Trophoblast cell (in vitro differentiated cells and primary cell): ENCODE data around the gene MYEF2.

Experiments used
- DNase-seq, 2 donors: peaks; one replicate each; pipeline ENCODE4 v3.0.0-alpha.2; 2016
- H2AFZ ChIP-seq: 2 replicates; pipeline ENCODE4 v1.6.1; 2013; ENCODE audit warnings: low read length, moderate library complexity, mild to moderate bottlenecking; ENCODE audit not compliant: insufficient read depth, poor library complexity
- H2AK5ac ChIP-seq: 2 replicates; pipeline ENCODE4 v1.6.1; 2013; ENCODE audit warnings: mild to moderate bottlenecking, low read length
- H2BK120ac ChIP-seq: 2 replicates; pipeline ENCODE4 v1.6.1; 2013; ENCODE audit warnings: low read length, mild to moderate bottlenecking, moderate library complexity; ENCODE audit not compliant: insufficient read depth, poor library complexity
- H2BK12ac ChIP-seq: 2 replicates; pipeline ENCODE4 v1.6.1; 2013; ENCODE audit warnings: mild to moderate bottlenecking, low read length, moderate library complexity
- H2BK5ac ChIP-seq: 2 replicates; pipeline ENCODE4 v1.6.1; 2013; ENCODE audit warnings: low read length, low read depth, moderate library complexity, mild to moderate bottlenecking; ENCODE audit not compliant: poor library complexity
- H3K14ac ChIP-seq: 2 replicates; pipeline ENCODE4 v1.6.1; 2013; ENCODE audit warnings: mild to moderate bottlenecking, low read length
- H3K18ac ChIP-seq: 2 replicates; pipeline ENCODE4 v1.6.1; 2013; ENCODE audit warnings: mild to moderate bottlenecking, low read length
- H3K23ac ChIP-seq: 2 replicates; pipeline ENCODE4 v1.6.1; 2013; ENCODE audit warnings: low read length
- H3K27ac ChIP-seq: 2 replicates; pipeline ENCODE4 v1.5.1; 2013; ENCODE audit warnings: low read depth, mild to moderate bottlenecking, inconsistent platforms, low read length, moderate library complexity
- H3K27me3 ChIP-seq: 2 replicates; pipeline ENCODE4 v1.6.1; 2013; ENCODE audit warnings: inconsistent platforms, mild to moderate bottlenecking, low read length, moderate library complexity; ENCODE audit not compliant: insufficient read depth
- H3K36me3 ChIP-seq, 2 experiments: 1 replicate in 1 of 2; 2 replicates in 1 of 2; pipeline ENCODE4 v1.6.1; 2013; ENCODE audit warnings: low read length in 2 of 2, mild to moderate bottlenecking in 2 of 2, moderate library complexity in 1 of 2; ENCODE audit not compliant: insufficient read depth in 2 of 2, control insufficient read depth in 1 of 2
- H3K4ac ChIP-seq: 2 replicates; pipeline ENCODE4 v1.6.1; 2013; ENCODE audit warnings: low read depth, mild to moderate bottlenecking, low read length, moderate library complexity
- H3K4me1 ChIP-seq, 2 experiments: 1 replicate in 1 of 2; 2 replicates in 1 of 2; pipeline ENCODE4 v1.6.1; 2013; ENCODE audit warnings: low read length in 2 of 2, mild to moderate bottlenecking in 2 of 2, moderate library complexity in 1 of 2; ENCODE audit not compliant: insufficient read depth in 2 of 2, control insufficient read depth in 1 of 2
- H3K4me2 ChIP-seq: 2 replicates; pipeline ENCODE4 v1.6.1; 2013; ENCODE audit warnings: inconsistent platforms, mild to moderate bottlenecking, low read length, moderate library complexity
- H3K4me3 ChIP-seq: 2 replicates; pipeline ENCODE4 v1.5.1; 2013; ENCODE audit warnings: mild to moderate bottlenecking, low read depth, low read length, inconsistent platforms
- H3K79me1 ChIP-seq: one replicate; pipeline ENCODE4 v1.6.1; 2013; ENCODE audit warnings: low read length
- H3K79me2 ChIP-seq: 2 replicates; pipeline ENCODE4 v1.6.1; 2013; ENCODE audit warnings: low read length, mild to moderate bottlenecking; ENCODE audit not compliant: control insufficient read depth, insufficient read depth, poor library complexity
- H3K9ac ChIP-seq: 2 replicates; pipeline ENCODE4 v1.6.1; 2013; ENCODE audit warnings: mild to moderate bottlenecking, low read length
- H3K9me3 ChIP-seq: 2 replicates; pipeline ENCODE4 v1.6.1; 2013; ENCODE audit warnings: low read depth, mild to moderate bottlenecking, control low read depth, inconsistent platforms, low read length; ENCODE audit not compliant: insufficient read depth
- H4K12ac ChIP-seq: 2 replicates; pipeline ENCODE4 v1.6.1; 2013; ENCODE audit warnings: low read depth, mild to moderate bottlenecking, low read length, moderate library complexity
- H4K8ac ChIP-seq: 2 replicates; pipeline ENCODE4 v1.6.1; 2013; ENCODE audit warnings: low read depth, mild to moderate bottlenecking, low read length, moderate library complexity
- H4K91ac ChIP-seq: one replicate; pipeline ENCODE4 v1.6.1; 2013; ENCODE audit warnings: low read depth, mild to moderate bottlenecking, low read length, moderate library complexity
- WGBS: extraction: QIAGEN DNeasy Blood & Tissue Kit; methylation state at CpG from one replicate; pipeline ENCODE4 v1.1.7; 2013; ENCODE audit warnings: missing lambda C conversion rate; ENCODE audit not compliant: insufficient read length, insufficient coverage; ENCODE audit errors: extremely low coverage; 5-methylcytosine and 5-hydroxymethylcytosine counted together

The MYEF2 gene

GRCh38 chr15:48147358-48147757, 30.7 kb downstream of the MYEF2 start:
- Histone ChIP-seq H3K14ac (no peak overlapping the region), H2AK5ac (no peak overlapping the region), H3K4me3 (no peak overlapping the region), H2BK120ac (no peak overlapping the region), H4K91ac (no peak overlapping the region), H2AFZ (no peak overlapping the region), H3K23ac (no peak overlapping the region), H3K27ac (no peak overlapping the region), H3K9ac (no peak overlapping the region), H2BK5ac (no peak overlapping the region), H3K79me1 (no peaks in the 10 kb centered on the region), H3K4me2 (no peak overlapping the region), H4K8ac (no peak overlapping the region), H3K9me3 (no peaks in the 10 kb centered on the region), H3K36me3 (no peaks in the 10 kb centered on the region), H3K4me1 (no peaks in the 10 kb centered on the region), H3K18ac (no peak overlapping the region), H2BK12ac (no peak overlapping the region), H3K27me3 (no peaks in the 10 kb centered on the region), H3K79me2 (no peaks in the 10 kb centered on the region), H3K4ac (no peak overlapping the region), H4K12ac (no peak overlapping the region)
- DNase-seq, result no peak

- no peak overlapping the region for H3K14ac ChIP-seq
- no peaks in the 10 kb centered on the region for H3K4me1 ChIP-seq
- H3K27me3 ChIP-seq, result no peaks in the 10 kb centered on the region
These were observed 32.2 kb downstream of the MYEF2 start for GRCh38 chr15:48145923-48146322.

GRCh38 chr15:48144889-48145288, 33.2 kb downstream of the MYEF2 start:
- Histone ChIP-seq H3K9ac (no peak overlapping the region), H3K36me3 (no peaks in the 10 kb centered on the region), H3K18ac (no peak overlapping the region), H3K4ac (no peak overlapping the region), H3K23ac (no peak overlapping the region), H3K79me1 (no peaks in the 10 kb centered on the region), H4K91ac (no peak overlapping the region), H3K4me1 (no peaks in the 10 kb centered on the region), H3K27me3 (no peaks in the 10 kb centered on the region), H4K8ac (no peak overlapping the region), H2AFZ (no peak overlapping the region), H2BK120ac (no peak overlapping the region), H3K14ac (no peak overlapping the region), H3K27ac (no peak overlapping the region), H3K4me3 (no peak overlapping the region), H4K12ac (no peak overlapping the region), H3K79me2 (no peaks in the 10 kb centered on the region), H3K9me3 (no peaks in the 10 kb centered on the region), H2BK5ac (no peak overlapping the region), H3K4me2 (no peak overlapping the region), H2BK12ac (no peak overlapping the region), H2AK5ac (no peak overlapping the region)
- DNase-seq, result no peak
- no CpG with 5 or more reads among the region's 1 CpG for WGBS

More at GRCh38 chr15:48145923-48146322, 32.2 kb downstream of the MYEF2 start:
- Histone ChIP-seq H3K23ac (no peak overlapping the region), H4K91ac (no peak overlapping the region), H3K79me1 (no peaks in the 10 kb centered on the region), H3K18ac (no peak overlapping the region), H3K36me3 (no peaks in the 10 kb centered on the region), H4K8ac (no peak overlapping the region), H3K4me3 (no peak overlapping the region), H3K79me2 (no peaks in the 10 kb centered on the region), H3K27ac (no peak overlapping the region), H2AFZ (no peak overlapping the region), H2BK5ac (no peak overlapping the region), H4K12ac (no peak overlapping the region), H3K4me2 (no peak overlapping the region), H3K9me3 (no peaks in the 10 kb centered on the region), H3K4ac (no peak overlapping the region), H3K9ac (no peak overlapping the region), H2BK120ac (no peak overlapping the region), H2BK12ac (no peak overlapping the region), H2AK5ac (no peak overlapping the region)
- DNase-seq, result no peak

GRCh38 chr15:48143856-48144255, 34.2 kb downstream of the MYEF2 start:
- H2BK12ac ChIP-seq, result no peak overlapping the region
- H3K79me1 ChIP-seq, result no peaks in the 10 kb centered on the region
- H3K4me2 ChIP-seq, result no peak overlapping the region
- H3K4me3 ChIP-seq, result no peak overlapping the region
- H3K27me3 ChIP-seq, result no peaks in the 10 kb centered on the region
- DNase-seq, result no peak
- H3K14ac ChIP-seq, result no peak overlapping the region
- H3K4ac ChIP-seq, result no peak overlapping the region
- H4K8ac ChIP-seq, result no peak overlapping the region
- no peak overlapping the region for H3K27ac ChIP-seq
- no peak overlapping the region for H2AFZ ChIP-seq
- no peaks in the 10 kb centered on the region for H3K79me2 ChIP-seq
- no CpG with 5 or more reads among the region's 1 CpG for WGBS
- H2AK5ac ChIP-seq, result no peak overlapping the region
- no peak overlapping the region for H4K91ac ChIP-seq
- no peaks in the 10 kb centered on the region for H3K4me1 ChIP-seq
- no peak overlapping the region for H2BK5ac ChIP-seq
- H3K23ac ChIP-seq, result no peak overlapping the region
- no peaks in the 10 kb centered on the region for H3K36me3 ChIP-seq
- no peak overlapping the region for H2BK120ac ChIP-seq
- no peak overlapping the region for H3K18ac ChIP-seq
- H3K9ac ChIP-seq, result no peak overlapping the region
- H3K9me3 ChIP-seq, result no peaks in the 10 kb centered on the region
- no peak overlapping the region for H4K12ac ChIP-seq

GRCh38 chr15:48132874-48133273, 45.2 kb downstream of the MYEF2 start:
- H3K27ac ChIP-seq, result no peak overlapping the region
- no peak overlapping the region for H3K4me2 ChIP-seq
- no peaks in the 10 kb centered on the region for H3K79me2 ChIP-seq
- H3K4me3 ChIP-seq, result no peak overlapping the region
- H3K9me3 ChIP-seq, result no peaks in the 10 kb centered on the region
- no peak overlapping the region for H4K91ac ChIP-seq
- H3K36me3 ChIP-seq, result no peaks in the 10 kb centered on the region
- no peaks in the 10 kb centered on the region for H3K27me3 ChIP-seq
- no peaks in the 10 kb centered on the region for H3K79me1 ChIP-seq
- no peak overlapping the region for H4K12ac ChIP-seq
- no peak overlapping the region for H3K14ac ChIP-seq
- no peak overlapping the region for H2BK5ac ChIP-seq
- no peak overlapping the region for H2AK5ac ChIP-seq
- H3K4ac ChIP-seq, result no peak overlapping the region
- DNase-seq, result no peak
- H3K18ac ChIP-seq, result no peak overlapping the region
- no CpG with 5 or more reads among the region's 6 CpGs for WGBS
- H2BK120ac ChIP-seq, result no peak overlapping the region
- no peak overlapping the region for H2BK12ac ChIP-seq
- H3K9ac ChIP-seq, result no peak overlapping the region
- no peak overlapping the region for H3K23ac ChIP-seq
- no peak overlapping the region for H2AFZ ChIP-seq
- no peak overlapping the region for H4K8ac ChIP-seq
- no peaks in the 10 kb centered on the region for H3K4me1 ChIP-seq
